ENCODE measurements around the gene RAB29.

Gene RAB29

GRCh38 chr1:205766570-205766969 lies 8.7 kb downstream of the RAB29 start:
- no peak for TF ChIP-seq CTCF (IDR thresholded peaks at IDR 0.05; ENCODE audit: low read depth, low read length)
- H3K4me3 ChIP-seq (ENCODE audit: low read depth, low read length) = no peak overlapping the region
- no peaks in the 10 kb centered on the region for H3K36me3 ChIP-seq
- no peaks in the 10 kb centered on the region for H3K4me1 ChIP-seq
- no peak for DNase-seq
- H3K27me3 ChIP-seq = no peaks in the 10 kb centered on the region; the same call in 1 of the 2 replicates
- no peaks in the 10 kb centered on the region for H3K9me3 ChIP-seq

GRCh38 chr1:205766038-205766437 lies 9.2 kb downstream of the RAB29 start:
- no peak overlapping the region for H3K4me3 ChIP-seq (ENCODE audit: low read depth, low read length)
- H3K27me3 ChIP-seq = no peaks in the 10 kb centered on the region; the same call in 1 of the 2 replicates
- no peaks in the 10 kb centered on the region for H3K9me3 ChIP-seq
- H3K4me1 ChIP-seq = no peaks in the 10 kb centered on the region
- DNase-seq = no peak
- TF ChIP-seq CTCF (IDR thresholded peaks at IDR 0.05; ENCODE audit: low read depth, low read length) = no peak
- H3K36me3 ChIP-seq = no peaks in the 10 kb centered on the region

- DNase-seq = no peak
- no peak for TF ChIP-seq CTCF (IDR thresholded peaks at IDR 0.05; ENCODE audit: low read depth, low read length)
- no peaks in the 10 kb centered on the region; the same call in 1 of the 2 replicates for H3K27me3 ChIP-seq
- no peaks in the 10 kb centered on the region for H3K4me1 ChIP-seq
- no peaks in the 10 kb centered on the region for H3K36me3 ChIP-seq
- H3K4me3 ChIP-seq (ENCODE audit: low read depth, low read length) = no peak overlapping the region
- H3K9me3 ChIP-seq = no peaks in the 10 kb centered on the region
These were observed 10.7 kb downstream of the RAB29 start for GRCh38 chr1:205764578-205764977.

- no peaks in the 10 kb centered on the region for H3K36me3 ChIP-seq
- H3K4me1 ChIP-seq = no peaks in the 10 kb centered on the region
- H3K9me3 ChIP-seq = no peaks in the 10 kb centered on the region
- TF ChIP-seq CTCF (IDR thresholded peaks at IDR 0.05; ENCODE audit: low read depth, low read length) = no peak
- H3K4me3 ChIP-seq (ENCODE audit: low read depth, low read length) = no peak overlapping the region
- no peaks in the 10 kb centered on the region; the same call in 1 of the 2 replicates for H3K27me3 ChIP-seq
- DNase-seq = no peak
These were observed 11.3 kb downstream of the RAB29 start for GRCh38 chr1:205763980-205764379.

GRCh38 chr1:205760606-205761005 lies 14.7 kb downstream of the RAB29 start:
- no peak for TF ChIP-seq CTCF (IDR thresholded peaks at IDR 0.05; ENCODE audit: low read depth, low read length)
- no peak overlapping the region for H3K4me3 ChIP-seq (ENCODE audit: low read depth, low read length)
- H3K36me3 ChIP-seq = no peaks in the 10 kb centered on the region
- H3K4me1 ChIP-seq = no peaks in the 10 kb centered on the region
- DNase-seq = no peak
- H3K9me3 ChIP-seq = no peaks in the 10 kb centered on the region
- H3K27me3 ChIP-seq = peaks cover under 1% of the 10 kb centered on the region

- H3K4me3 ChIP-seq (ENCODE audit: low read depth, low read length) = no peak overlapping the region
- peaks cover 3% of the 10 kb centered on the region for H3K27me3 ChIP-seq
- H3K36me3 ChIP-seq = no peaks in the 10 kb centered on the region
- TF ChIP-seq CTCF (IDR thresholded peaks at IDR 0.05; ENCODE audit: low read depth, low read length) = no peak
- no peaks in the 10 kb centered on the region for H3K4me1 ChIP-seq
- no peaks in the 10 kb centered on the region for H3K9me3 ChIP-seq
- no peak for DNase-seq
These were observed 18.7 kb downstream of the RAB29 start for GRCh38 chr1:205756552-205756951.
